A549 treated with dexamethasone at 1 μM for 4 hours (cell line): ENCODE results near the gene AKAP9. TPM values are rescaled to one million over a fixed set of nuclear protein-coding genes. Genes with fewer than 3 reads are reported as not detected.

ENCODE experiments used
- total RNA-seq: library from RNA; stranded (reverse); fragments of 200-300 nt; extraction: Qiagen RNA extraction; gene quantifications from 5 replicates; pipeline ENCODE4 v1.2.3, GENCODE V29; 2022

AKAP9 gene
- total RNA-seq: 11.8 to 16.9 TPM (median 15.3 TPM) in 5 replicates

DNA sequence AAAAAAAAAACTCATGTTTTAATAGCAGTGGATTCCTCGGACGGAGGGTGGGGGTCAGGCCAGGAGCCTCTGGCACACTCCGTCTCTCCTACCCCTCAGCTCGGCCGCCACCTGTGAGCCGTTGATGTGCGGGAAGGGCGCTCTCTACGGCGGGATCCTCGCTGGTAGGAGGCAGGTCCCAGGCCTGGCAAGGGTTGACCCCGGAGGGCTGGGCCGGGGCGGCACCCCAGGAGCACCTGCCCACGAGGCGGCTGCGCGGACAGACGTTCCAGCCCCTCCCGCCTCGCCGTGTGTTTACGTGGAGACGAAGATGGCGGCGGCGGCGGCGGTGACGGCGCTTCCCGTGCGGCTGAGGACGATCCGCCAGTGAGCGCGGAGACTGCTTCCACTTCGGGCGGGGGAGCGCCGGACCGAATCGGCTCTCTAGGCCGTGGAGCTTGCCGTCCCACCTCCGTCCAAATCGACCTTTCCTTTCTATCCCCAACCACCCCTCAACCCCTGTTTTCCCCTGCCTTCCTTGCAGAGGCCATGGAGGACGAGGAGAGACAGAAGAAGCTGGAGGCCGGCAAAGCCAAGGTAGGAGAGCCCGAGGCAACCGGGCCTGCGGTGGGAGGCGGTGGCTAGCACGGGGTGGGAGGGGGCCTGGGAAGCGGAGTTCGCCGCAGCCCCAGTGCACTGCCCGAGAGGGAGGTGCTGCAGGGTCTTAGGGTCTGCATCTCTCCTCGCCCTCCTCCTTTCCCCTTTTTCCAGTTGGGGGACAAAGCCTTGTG is at the start of gene AKAP9:
Gene AKAP9, plus strand, starts transcription at position 291 of the 770 bp plus-strand sequence. Its CDS starts 238 bp downstream, at position 529.

DNA sequence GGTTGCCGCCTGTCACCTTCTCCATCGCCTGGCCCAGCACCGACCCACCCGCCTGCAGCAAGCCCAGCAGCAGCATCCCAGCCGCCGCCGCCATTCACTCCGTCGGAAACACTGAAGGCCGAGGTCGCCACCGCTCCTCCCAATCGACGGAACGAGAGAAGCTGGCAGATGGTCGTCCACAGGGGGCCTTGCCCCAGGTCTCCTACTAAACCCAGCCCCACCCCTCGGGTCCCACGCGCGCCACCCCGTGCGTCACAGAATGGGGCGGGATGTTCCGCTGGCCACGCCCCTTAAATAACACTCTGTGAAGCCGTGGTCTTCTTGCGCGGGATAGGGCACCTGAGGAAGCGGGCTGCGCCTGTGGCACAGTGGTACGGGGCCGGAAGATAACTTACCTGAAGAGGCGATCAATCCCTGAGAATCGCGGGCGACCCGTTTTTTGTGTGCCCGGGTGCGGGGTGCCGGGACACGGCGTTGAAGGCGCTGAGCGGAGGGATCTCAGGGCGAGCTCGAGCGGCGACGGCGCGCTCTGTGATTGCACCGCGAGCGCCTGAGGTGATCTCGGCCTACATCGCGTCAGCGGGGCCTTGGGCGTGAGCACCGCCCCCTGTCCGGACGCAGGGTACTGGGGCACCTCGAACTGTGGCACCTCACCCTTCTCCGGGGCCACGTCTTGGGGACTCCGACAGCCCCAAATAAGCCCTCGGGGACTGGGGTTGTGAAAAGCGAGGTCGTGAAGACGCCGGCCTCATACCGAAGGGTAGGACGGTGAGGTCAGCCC is 193.8 kb downstream of the AKAP9 start, which contains the start of gene CYP51A1:
Gene CYP51A1, minus strand, starts transcription at position 207 of the 781 bp plus-strand sequence. Its CDS starts 113 bp downstream, at position 94.

Other genes starting within 250 kb of the AKAP9 start
- gene MTERF1, start 60.2 kb upstream of the AKAP9 start, total RNA-seq: 12.0 to 14.7 TPM (median 13.6 TPM) in 5 replicates
- gene CYP51A1, start 193.6 kb downstream of the AKAP9 start, total RNA-seq: 47.8 to 55.6 TPM (median 48.9 TPM) in 5 replicates
- not detected in 5 replicates for gene LRRD1, start 238.3 kb downstream of the AKAP9 start, total RNA-seq